ENCODE data around the gene RPS16. TPM values are rescaled to one million over a fixed set of nuclear protein-coding genes. Genes with fewer than 3 reads are reported as not detected.

The RPS16 gene
- total and polyA plus RNA-seq, 9 of the 15 experiments (the other 6 are each of a cell fraction or from before 2014, with no cell fraction given) = 82.6 to 3,671 (median 2,204) TPM

GRCh38 chr19:39402346-39403300 lies 33.1 kb downstream of the RPS16 start (continued):
- TF ChIP-seq CTCFL (IDR thresholded peaks at IDR 0.05; ENCODE audit: borderline replicate concordance, insufficient read depth, low read depth, low read length, poor library complexity, severe bottlenecking) (peak; percentile 73), ELF4 (CRISPR knock-in tag; IDR thresholded peaks at IDR 0.05) (0 out of 2 replicates have a peak, but pooled peaks have one; percentile 19), ZNF41 (CRISPR knock-in tag; conservative IDR thresholded peaks at IDR 0.05) (no peak), TEAD1 (CRISPR knock-in tag; IDR thresholded peaks at IDR 0.05) (peak in 1 of 2 experiments; percentile 24; a peak in 1 of 4 replicates), DACH1 (IDR thresholded peaks at IDR 0.05; ENCODE audit: partially characterized antibody) (no peak), HMGN3 (IDR thresholded peaks at IDR 0.05; ENCODE audit: borderline replicate concordance, extremely low read depth, insufficient read length, low read depth, low read length) (peak; percentile 98), ZBTB12 (CRISPR knock-in tag; IDR thresholded peaks at IDR 0.05) (no peak), CAMTA2 (CRISPR knock-in tag; conservative IDR thresholded peaks at IDR 0.05) (no peak), TARDBP (IDR thresholded peaks at IDR 0.05) (peak; percentile 61; the same call in 1 of the 2 replicates), HOMEZ (CRISPR knock-in tag; IDR thresholded peaks at IDR 0.05) (0 out of 2 replicates have a peak, but pooled peaks have one; percentile 59), SOX6 (IDR thresholded peaks at IDR 0.05) (peak; percentile 76), PHF20 (IDR thresholded peaks at IDR 0.05; ENCODE audit: partially characterized antibody) (peak; percentile 53), ZNF318 (IDR thresholded peaks at IDR 0.05; ENCODE audit: borderline replicate concordance in 1 of 2, low read depth in 1 of 2) (no peak)

Data from K562 (cell line).